ENCODE measurements around the gene RIN3. TPM values are rescaled to one million over a fixed set of nuclear protein-coding genes. Genes with fewer than 3 reads are reported as not detected.

RIN3 gene
- total RNA-seq, 1 experiment from 2014 or later = 14.8 TPM

DNA sequence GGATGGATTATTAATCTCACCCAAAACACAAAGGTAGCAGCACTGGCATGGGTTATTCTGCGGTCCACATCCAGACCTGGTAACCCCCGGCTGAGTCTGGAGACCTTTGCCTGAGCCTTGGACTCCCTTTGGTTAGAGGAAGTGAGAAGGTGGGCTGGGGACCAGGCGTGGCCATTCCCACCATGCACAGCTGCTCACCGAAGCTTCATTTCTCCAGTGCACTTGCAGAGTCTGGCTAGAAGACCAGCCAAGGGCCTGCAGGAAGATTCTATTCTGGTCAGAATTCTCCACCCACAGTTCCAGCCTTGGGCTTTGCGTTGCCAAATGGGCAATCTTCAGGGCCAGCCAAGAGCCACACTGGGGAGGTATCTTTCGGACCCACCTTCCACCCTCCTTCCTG is 161.8 kb downstream of the RIN3 start:
- intact Hi-C loops (cut with micrococcal nuclease; ENCODE audit: unreplicated experiment) = no loop called here
- no peaks in the 10 kb centered on the region for H3K4me1 ChIP-seq (replicated peaks; ENCODE audit: insufficient read depth)
- H3K27ac ChIP-seq = no peak overlapping the region
- BruUV-seq (replicated peaks) = no TSS peak
- no peaks in the 10 kb centered on the region for H4K20me1 ChIP-seq (ENCODE audit: insufficient read depth)
- H3K27me3 ChIP-seq (ENCODE audit: insufficient read depth, low read depth) = no peaks in the 10 kb centered on the region
- H3K4me2 ChIP-seq = no peak overlapping the region
- H3K4me3 ChIP-seq = no peak overlapping the region
- ChIA-PET POLR2A (ENCODE audit: unreplicated experiment) (no interaction called here), CTCF (interaction anchor here (0.6 kb wide), 1 partner anchor 25 kb away, joined by 3 read pairs; no protein-coding TSS in a partner anchor)
- no peaks in the 10 kb centered on the region for H3K9me2 ChIP-seq (ENCODE audit: insufficient read depth)
- DNase-seq = no peak
- H3K79me2 ChIP-seq (ENCODE audit: low read depth) = no peaks in the 10 kb centered on the region
- H2AFZ ChIP-seq = no peak overlapping the region
- H3K9me3 ChIP-seq (ENCODE audit: insufficient read depth, low read depth) = no peaks in the 10 kb centered on the region
- TF ChIP-seq EZH2 (IDR thresholded peaks at IDR 0.05; ENCODE audit: low read depth) = no peak
- TF ChIP-seq, protein P1, sequence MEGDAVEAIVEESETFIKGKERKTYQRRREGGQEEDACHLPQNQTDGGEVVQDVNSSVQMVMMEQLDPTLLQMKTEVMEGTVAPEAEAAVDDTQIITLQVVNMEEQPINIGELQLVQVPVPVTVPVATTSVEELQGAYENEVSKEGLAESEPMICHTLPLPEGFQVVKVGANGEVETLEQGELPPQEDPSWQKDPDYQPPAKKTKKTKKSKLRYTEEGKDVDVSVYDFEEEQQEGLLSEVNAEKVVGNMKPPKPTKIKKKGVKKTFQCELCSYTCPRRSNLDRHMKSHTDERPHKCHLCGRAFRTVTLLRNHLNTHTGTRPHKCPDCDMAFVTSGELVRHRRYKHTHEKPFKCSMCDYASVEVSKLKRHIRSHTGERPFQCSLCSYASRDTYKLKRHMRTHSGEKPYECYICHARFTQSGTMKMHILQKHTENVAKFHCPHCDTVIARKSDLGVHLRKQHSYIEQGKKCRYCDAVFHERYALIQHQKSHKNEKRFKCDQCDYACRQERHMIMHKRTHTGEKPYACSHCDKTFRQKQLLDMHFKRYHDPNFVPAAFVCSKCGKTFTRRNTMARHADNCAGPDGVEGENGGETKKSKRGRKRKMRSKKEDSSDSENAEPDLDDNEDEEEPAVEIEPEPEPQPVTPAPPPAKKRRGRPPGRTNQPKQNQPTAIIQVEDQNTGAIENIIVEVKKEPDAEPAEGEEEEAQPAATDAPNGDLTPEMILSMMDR (conservative IDR thresholded peaks at IDR 0.05) = no peak
- peaks cover 3% of the 10 kb centered on the region; the same call in 1 of the 2 replicates for H3F3A ChIP-seq (ENCODE audit: insufficient read depth, low read depth)
- H3K36me3 ChIP-seq (ENCODE audit: low read depth) = 0 out of 2 replicates have a peak, but pooled peaks cover 4% of the 10 kb centered on the region

DNA sequence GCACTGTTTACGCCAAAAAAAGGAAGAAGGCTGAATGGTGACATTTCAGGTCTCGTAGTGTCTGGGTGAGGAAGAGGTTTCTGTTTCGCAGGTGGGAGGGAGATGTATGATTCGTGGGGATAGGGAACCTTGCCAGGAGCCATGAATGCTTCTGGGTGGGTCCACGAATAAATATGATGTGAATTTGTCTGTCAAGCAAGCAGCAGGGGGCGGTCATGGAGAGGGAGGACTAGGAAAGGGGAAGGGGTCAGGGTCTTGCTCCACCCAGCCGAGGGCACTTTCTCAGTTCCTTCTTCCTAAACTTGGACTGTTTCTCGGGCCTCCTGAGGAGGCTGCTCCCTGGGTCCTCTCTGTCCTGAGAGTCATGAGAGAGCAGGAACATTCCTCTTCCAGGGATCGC is 162.4 kb downstream of the RIN3 start:
- no peak for DNase-seq
- Histone ChIP-seq H3K27ac (no peak overlapping the region), H4K20me1 (ENCODE audit: insufficient read depth) (no peaks in the 10 kb centered on the region), H3F3A (ENCODE audit: insufficient read depth, low read depth) (peaks cover 5% of the 10 kb centered on the region; the same call in 1 of the 2 replicates), H3K4me3 (no peak overlapping the region), H3K9me3 (ENCODE audit: insufficient read depth, low read depth) (no peaks in the 10 kb centered on the region), H3K36me3 (ENCODE audit: low read depth) (0 out of 2 replicates have a peak, but pooled peaks cover 4% of the 10 kb centered on the region), H3K79me2 (ENCODE audit: low read depth) (no peaks in the 10 kb centered on the region), H3K9me2 (ENCODE audit: insufficient read depth) (no peaks in the 10 kb centered on the region), H3K4me1 (replicated peaks; ENCODE audit: insufficient read depth) (no peaks in the 10 kb centered on the region), H3K4me2 (no peak overlapping the region), H2AFZ (no peak overlapping the region), H3K27me3 (ENCODE audit: insufficient read depth, low read depth) (no peaks in the 10 kb centered on the region)
- BruUV-seq (replicated peaks) = no TSS peak
- intact Hi-C loops (cut with micrococcal nuclease; ENCODE audit: unreplicated experiment) = no loop called here
- ChIA-PET POLR2A (ENCODE audit: unreplicated experiment) (no interaction called here), CTCF (no interaction called here)
- TF ChIP-seq EZH2 (IDR thresholded peaks at IDR 0.05; ENCODE audit: low read depth) = no peak
- TF ChIP-seq, protein P1 (conservative IDR thresholded peaks at IDR 0.05) = no peak

DNA sequence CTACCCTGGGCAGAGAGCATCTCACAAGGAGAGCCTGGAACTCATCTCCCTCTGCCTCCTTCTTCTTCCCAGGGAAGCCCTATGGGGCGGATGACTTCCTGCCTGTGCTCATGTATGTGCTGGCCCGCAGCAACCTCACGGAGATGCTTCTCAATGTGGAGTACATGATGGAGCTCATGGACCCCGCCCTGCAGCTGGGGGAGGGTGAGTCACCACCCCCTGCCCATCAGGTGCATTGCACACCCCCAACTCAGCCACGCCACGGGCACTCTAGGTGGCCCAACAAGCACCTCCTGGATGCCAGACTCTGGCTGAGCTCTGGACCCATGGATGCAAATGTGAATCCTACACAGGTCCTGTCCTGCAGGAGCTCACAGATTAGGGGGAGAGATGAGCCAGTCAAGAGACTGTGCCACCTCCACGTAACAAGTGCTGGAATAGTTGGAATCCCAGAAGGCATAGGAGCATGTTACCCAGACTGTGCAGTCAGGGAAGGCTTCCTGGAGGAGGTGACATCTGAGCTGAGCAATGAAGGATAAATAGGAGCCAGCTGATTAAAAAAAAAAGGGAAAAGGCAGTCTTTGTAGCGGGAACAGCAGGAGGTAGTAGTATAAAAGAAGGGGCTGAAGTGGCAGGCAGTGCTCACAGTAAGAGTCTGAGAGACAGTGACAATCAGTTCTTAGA is 163.0 kb downstream of the RIN3 start:
- Histone ChIP-seq H3K27me3 (ENCODE audit: insufficient read depth, low read depth) (no peaks in the 10 kb centered on the region), H2AFZ (no peak overlapping the region), H3K4me1 (replicated peaks; ENCODE audit: insufficient read depth) (peaks cover 5% of the 10 kb centered on the region), H3K36me3 (ENCODE audit: low read depth) (0 out of 2 replicates have a peak, but pooled peaks cover 4% of the 10 kb centered on the region), H3K79me2 (ENCODE audit: low read depth) (no peaks in the 10 kb centered on the region), H4K20me1 (ENCODE audit: insufficient read depth) (no peaks in the 10 kb centered on the region), H3F3A (ENCODE audit: insufficient read depth, low read depth) (peaks cover 5% of the 10 kb centered on the region; the same call in 1 of the 2 replicates), H3K9me2 (ENCODE audit: insufficient read depth) (no peaks in the 10 kb centered on the region), H3K4me3 (no peak overlapping the region), H3K27ac (no peak overlapping the region), H3K9me3 (ENCODE audit: insufficient read depth, low read depth) (no peaks in the 10 kb centered on the region), H3K4me2 (no peak overlapping the region)
- POLR2A ChIA-PET (ENCODE audit: unreplicated experiment) = no interaction called here
- TF ChIP-seq, protein P1 (conservative IDR thresholded peaks at IDR 0.05) = no peak
- no peak for TF ChIP-seq EZH2 (IDR thresholded peaks at IDR 0.05; ENCODE audit: low read depth)
- no TSS peak for BruUV-seq (replicated peaks)
- CTCF ChIA-PET = no interaction called here
- intact Hi-C loops (cut with micrococcal nuclease; ENCODE audit: unreplicated experiment) = no loop called here
- DNase-seq = no peak
